Keratinocyte (primary cell): ENCODE data around the gene EXOC6B.

Source experiments
- EZH2 ChIP-seq: IDR thresholded peaks from one replicate; pipeline ENCODE4 v1.6.1; 2012; ENCODE audit warnings: inconsistent platforms, mild to moderate bottlenecking, low read length, moderate library complexity
- TF ChIP-seq, protein P1 (sequence below), 3 experiments: IDR thresholded peaks in 1 of 3; conservative IDR thresholded peaks in 1 of 3; optimal IDR thresholded peaks in 1 of 3; 2 replicates in 2 of 3; 3 replicates in 1 of 3; pipeline versions ENCODE3 to v1.5.1; 2011; ENCODE audit warnings: low read length in 3 of 3, mild to moderate bottlenecking in 3 of 3, moderate library complexity in 2 of 3, control low read depth in 1 of 3, inconsistent platforms in 1 of 3; ENCODE audit not compliant: insufficient read depth in 2 of 3; ENCODE audit errors: extremely low read depth in 1 of 3

GRCh38 chr2:72757177-72757775, 68.6 kb downstream of the EXOC6B start:
- TF ChIP-seq EZH2: no peak
- TF ChIP-seq, protein P1, sequence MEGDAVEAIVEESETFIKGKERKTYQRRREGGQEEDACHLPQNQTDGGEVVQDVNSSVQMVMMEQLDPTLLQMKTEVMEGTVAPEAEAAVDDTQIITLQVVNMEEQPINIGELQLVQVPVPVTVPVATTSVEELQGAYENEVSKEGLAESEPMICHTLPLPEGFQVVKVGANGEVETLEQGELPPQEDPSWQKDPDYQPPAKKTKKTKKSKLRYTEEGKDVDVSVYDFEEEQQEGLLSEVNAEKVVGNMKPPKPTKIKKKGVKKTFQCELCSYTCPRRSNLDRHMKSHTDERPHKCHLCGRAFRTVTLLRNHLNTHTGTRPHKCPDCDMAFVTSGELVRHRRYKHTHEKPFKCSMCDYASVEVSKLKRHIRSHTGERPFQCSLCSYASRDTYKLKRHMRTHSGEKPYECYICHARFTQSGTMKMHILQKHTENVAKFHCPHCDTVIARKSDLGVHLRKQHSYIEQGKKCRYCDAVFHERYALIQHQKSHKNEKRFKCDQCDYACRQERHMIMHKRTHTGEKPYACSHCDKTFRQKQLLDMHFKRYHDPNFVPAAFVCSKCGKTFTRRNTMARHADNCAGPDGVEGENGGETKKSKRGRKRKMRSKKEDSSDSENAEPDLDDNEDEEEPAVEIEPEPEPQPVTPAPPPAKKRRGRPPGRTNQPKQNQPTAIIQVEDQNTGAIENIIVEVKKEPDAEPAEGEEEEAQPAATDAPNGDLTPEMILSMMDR (optimal IDR thresholded peaks at IDR 0.05 in 1 of 3, IDR thresholded peaks at IDR 0.05 in 1 of 3, conservative IDR thresholded peaks at IDR 0.05 in 1 of 3; ENCODE audit: extremely low read depth in 1 of 3, insufficient read depth in 2 of 3, low read length in 3 of 3): no peak
